HepG2 (cell line): ENCODE measurements around the gene FDXR. TPM values are rescaled to one million over a fixed set of nuclear protein-coding genes. Genes with fewer than 3 reads are reported as not detected.

Experiments used
- ARID5B ChIP-seq: IDR thresholded peaks from 2 replicates; pipeline ENCODE4 v1.4.0; 2020; ENCODE audit warnings: mild to moderate bottlenecking, missing genetic modification reagents
- ATF3 ChIP-seq: sonication (generic); formaldehyde crosslinking; IDR thresholded peaks from 2 replicates; pipeline ENCODE4 v1.4.0; 2020; ENCODE audit warnings: missing genetic modification reagents
- CENPBD1 ChIP-seq: sonication (generic); formaldehyde crosslinking; IDR thresholded peaks from 2 replicates; pipeline ENCODE4 v1.8.0; 2022; ENCODE audit warnings: missing genetic modification reagents, low read depth, mild to moderate bottlenecking, borderline replicate concordance
- DNMT3B ChIP-seq: conservative IDR thresholded peaks from 2 replicates; pipeline ENCODE4 v1.6.1; 2016; ENCODE audit warnings: missing biosample characterization, control low read depth
- GATA4 ChIP-seq: sonication (generic); IDR thresholded peaks from 2 replicates; pipeline ENCODE4 v1.6.1; 2016; ENCODE audit warnings: antibody characterized with exemption, low read depth, borderline replicate concordance
- GRHL1 ChIP-seq: sonication (generic); formaldehyde crosslinking; conservative IDR thresholded peaks from 2 replicates; pipeline ENCODE4 v1.8.0; 2022; ENCODE audit warnings: missing genetic modification reagents
- HBP1 ChIP-seq: IDR thresholded peaks from 2 replicates; pipeline ENCODE4 v1.6.1; 2016; ENCODE audit warnings: low read depth, control low read depth
- HIC2 ChIP-seq: sonication (generic); formaldehyde crosslinking; IDR thresholded peaks from 2 replicates; pipeline ENCODE4 v1.9.0; 2022; ENCODE audit warnings: low read depth, missing genetic modification reagents
- SIN3B ChIP-seq: fragments of 150-350 bp; IDR thresholded peaks from 2 replicates; pipeline ENCODE4 v1.6.1; 2014; ENCODE audit warnings: low read length
- SNAI1 ChIP-seq: sonication (generic); formaldehyde crosslinking; IDR thresholded peaks from 2 replicates; pipeline ENCODE4 v1.5.0; 2020; ENCODE audit warnings: mild to moderate bottlenecking, missing genetic modification reagents, borderline replicate concordance
- TEAD2 ChIP-seq: sonication (generic); formaldehyde crosslinking; IDR thresholded peaks from 2 replicates; pipeline ENCODE4 v1.9.0; 2021; ENCODE audit warnings: missing genetic modification reagents
- ZNF34 ChIP-seq: sonication (generic); formaldehyde crosslinking; IDR thresholded peaks from 2 replicates; pipeline ENCODE4 v1.4.0; 2020; ENCODE audit warnings: mild to moderate bottlenecking, missing genetic modification reagents, borderline replicate concordance
- ZNF616 ChIP-seq: sonication (generic); formaldehyde crosslinking; IDR thresholded peaks from 2 replicates; pipeline ENCODE4 v1.5.0; 2020; ENCODE audit warnings: low read depth, mild to moderate bottlenecking, missing genetic modification reagents
- ZNF746 ChIP-seq: sonication (generic); formaldehyde crosslinking; IDR thresholded peaks from 2 replicates; pipeline ENCODE4 v1.8.0; 2022; ENCODE audit warnings: mild to moderate bottlenecking, missing genetic modification reagents
- ZNF800 ChIP-seq: sonication (generic); formaldehyde crosslinking; IDR thresholded peaks from 2 replicates; pipeline ENCODE4 v1.4.0; 2020; ENCODE audit warnings: missing genetic modification reagents
- ZNF879 ChIP-seq: sonication (generic); formaldehyde crosslinking; IDR thresholded peaks from 2 replicates; pipeline ENCODE4 v1.8.1; 2023; ENCODE audit warnings: missing genetic modification reagents
- polyA plus RNA-seq, 8 experiments: library from polyadenylated mRNA; depleted of rRNA in 3 of 8; stranded (reverse) in 7 of 8; unstranded in 1 of 8; fragments of >200 nt; fragmentation: Illumina TruSeq in 4 of 8; extraction: Trizol in 4 of 8; gene quantifications; 2 replicates each; pipeline versions ENCODE4 v1.2.1 to v1.2.3, GENCODE V29; 2011 to 2016; ENCODE audit warnings: low read depth in 4 of 8, missing spikeins in 1 of 8, mixed read lengths in 1 of 8; ENCODE audit not compliant: insufficient read depth in 1 of 8
- total RNA-seq, 5 experiments: library from RNA; depleted of rRNA; stranded (reverse); fragments of >200 nt; fragmentation: Illumina TruSeq; extraction: Trizol; gene quantifications; 2 replicates each; pipeline ENCODE4 v1.2.3, GENCODE V29; 2016; ENCODE audit warnings: low read depth in 1 of 5

Gene FDXR
- total and polyA plus RNA-seq, 2 of the 13 experiments (the other 11 are each of a cell fraction or from before 2014, with no cell fraction given): 23.4 to 116 TPM

- peak; percentile 83; the same call in 1 of the 2 replicates for TF ChIP-seq GATA4
- TF ChIP-seq ZNF616 (CRISPR knock-in tag): no peak
- 0 out of 2 replicates have a peak, but pooled peaks have one; percentile 16 for TF ChIP-seq ZNF34 (CRISPR knock-in tag)
- TF ChIP-seq HIC2 (CRISPR knock-in tag): no peak
- peak; percentile 65; the same call in 1 of the 2 replicates for TF ChIP-seq ZNF746 (CRISPR knock-in tag)
- TF ChIP-seq SIN3B: peak; percentile 71
- TF ChIP-seq DNMT3B (CRISPR knock-in tag): no peak
- no peak for TF ChIP-seq TEAD2 (CRISPR knock-in tag)
- TF ChIP-seq ARID5B: no peak
- no peak for TF ChIP-seq GRHL1 (CRISPR knock-in tag)
- no peak; the same call in 1 of the 2 replicates for TF ChIP-seq HBP1 (CRISPR knock-in tag)
- no peak for TF ChIP-seq CENPBD1
- no peak for TF ChIP-seq ATF3 (CRISPR knock-in tag)
- no peak for TF ChIP-seq ZNF879 (CRISPR knock-in tag)
- no peak for TF ChIP-seq ZNF800
- TF ChIP-seq SNAI1 (CRISPR knock-in tag): peak; percentile 49; the same call in 1 of the 2 replicates
These were observed 461 bp upstream of the FDXR start (continued) for GRCh38 chr17:74873037-74873873.
